GM18508 (cell line): Measurements from ENCODE around the gene CAMK2D.
A peak's percentile ranks its signal among the peaks of the same experiment; 100 is the strongest.
"Not testable (repeated sequence)": the region's sequence is repeated elsewhere in the genome, so short reads cannot be mapped to it uniquely, and the experiment has no call there.

Experiments used
- ATAC-seq: cut with Tn5 transposase; IDR thresholded peaks from one replicate; pipeline ENCODE4 v1.9.1; 2021; ENCODE audit warnings: moderate number of reproducible peaks; ENCODE audit not compliant: insufficient read depth, unreplicated experiment

The CAMK2D gene

GRCh38 chr4:113739197-113739596 lies 22.3 kb downstream of the CAMK2D start:
- ATAC-seq = no peak

DNA sequence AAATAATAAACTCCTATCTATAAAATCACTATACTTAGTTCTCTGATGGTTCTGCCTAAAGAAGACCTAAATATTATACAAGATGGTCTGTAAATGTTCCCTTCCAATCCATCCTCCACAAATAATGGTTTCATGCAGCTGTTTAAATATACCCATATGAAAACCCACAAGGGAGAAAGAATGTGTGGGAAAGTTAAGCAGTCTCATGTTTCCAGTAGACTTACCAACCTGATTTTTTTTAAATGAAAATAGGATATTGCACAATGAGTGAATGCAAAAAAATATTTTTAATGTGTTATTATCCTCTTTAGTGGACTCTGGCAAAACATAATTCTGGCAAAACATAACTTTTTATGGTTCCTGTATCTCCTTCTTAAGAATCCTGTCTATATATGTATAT lies 23.3 kb downstream of the CAMK2D start:
- no peak for ATAC-seq

- ATAC-seq = no peak
These were observed 27.9 kb downstream of the CAMK2D start for GRCh38 chr4:113733685-113734084.

DNA sequence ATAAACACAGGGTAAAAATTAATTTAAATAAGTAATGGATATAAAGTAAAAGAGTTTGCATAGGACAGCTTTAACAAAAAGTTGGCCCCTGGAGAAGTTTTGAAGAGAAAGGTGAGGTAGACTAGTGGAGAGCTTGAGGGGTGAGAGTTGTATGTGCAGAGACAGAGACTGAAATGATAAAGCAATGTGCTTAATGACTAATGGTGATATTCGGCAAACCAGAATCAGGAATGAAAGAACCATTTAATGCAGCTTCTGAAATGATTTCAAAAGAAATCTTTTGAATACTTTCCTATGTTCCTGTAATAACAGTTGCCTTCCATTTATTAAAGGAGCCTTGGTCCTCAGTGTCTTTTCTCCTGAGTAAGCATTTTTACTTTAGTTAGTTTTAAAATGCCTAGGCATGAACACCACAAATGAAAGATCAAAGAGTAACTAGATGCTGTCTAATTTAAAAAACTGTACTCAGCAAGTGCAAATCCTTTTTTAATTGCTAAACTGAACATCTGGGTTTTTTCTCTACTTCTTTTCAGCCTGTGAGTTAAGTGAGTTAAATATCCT lies 28.5 kb downstream of the CAMK2D start:
- no peak for ATAC-seq

DNA sequence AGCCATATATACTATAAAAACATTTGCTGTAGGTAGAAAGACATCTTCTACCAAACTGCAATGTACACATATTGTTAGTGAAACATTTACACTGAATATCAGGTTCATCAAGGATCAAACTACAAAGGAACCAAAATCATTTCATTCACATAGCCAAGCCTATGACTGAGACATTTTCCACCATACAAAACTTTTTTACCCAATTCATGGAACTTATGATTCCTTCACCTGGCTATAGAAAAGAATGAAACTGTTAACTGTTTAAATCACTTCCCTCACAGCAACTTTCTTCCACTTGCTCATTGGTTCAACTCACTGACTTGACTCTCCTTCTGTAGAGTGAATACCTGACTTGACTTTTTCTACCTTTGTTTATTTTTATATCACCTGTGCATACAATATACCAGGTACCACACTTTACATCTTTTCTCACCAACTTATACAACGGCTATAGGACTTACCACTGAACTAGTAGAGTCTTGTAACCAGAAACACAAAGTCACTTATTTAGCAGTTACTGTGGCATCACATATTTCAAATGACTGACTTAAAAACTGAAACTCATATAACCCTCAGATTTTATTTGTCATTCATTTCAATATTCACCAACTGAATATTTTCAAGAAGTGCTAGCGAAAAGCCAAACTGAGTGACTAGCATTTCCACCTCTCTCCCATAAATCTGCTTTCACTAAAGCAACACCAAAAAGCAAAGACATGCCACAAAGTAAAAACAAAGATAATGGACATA lies 30.9 kb downstream of the CAMK2D start:
- ATAC-seq = no peak

DNA sequence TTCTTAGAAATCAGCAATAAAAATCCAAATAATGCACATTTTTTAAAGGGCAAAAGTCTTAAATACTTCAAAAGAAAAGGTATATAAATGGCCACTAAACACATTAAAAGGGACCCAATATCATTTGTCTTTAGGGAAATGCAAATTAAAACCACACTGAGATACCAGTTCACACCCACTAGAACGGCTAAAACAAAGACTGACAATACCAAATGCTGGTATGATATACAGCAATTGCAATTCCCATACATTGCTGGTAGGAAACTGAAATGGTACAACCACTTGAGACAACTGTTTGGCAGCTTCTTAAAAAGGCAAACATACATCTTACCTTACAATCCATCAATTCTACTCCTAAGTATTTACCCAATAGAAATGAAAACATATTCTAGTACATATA lies 33.7 kb downstream of the CAMK2D start:
- ATAC-seq = no peak

GRCh38 chr4:113725963-113726362 lies 35.6 kb downstream of the CAMK2D start:
- ATAC-seq = no peak

- ATAC-seq = no peak
These were observed 43.3 kb downstream of the CAMK2D start for GRCh38 chr4:113718252-113718651.

- no peak for ATAC-seq
These were observed 49.5 kb downstream of the CAMK2D start for GRCh38 chr4:113711883-113712662.

DNA sequence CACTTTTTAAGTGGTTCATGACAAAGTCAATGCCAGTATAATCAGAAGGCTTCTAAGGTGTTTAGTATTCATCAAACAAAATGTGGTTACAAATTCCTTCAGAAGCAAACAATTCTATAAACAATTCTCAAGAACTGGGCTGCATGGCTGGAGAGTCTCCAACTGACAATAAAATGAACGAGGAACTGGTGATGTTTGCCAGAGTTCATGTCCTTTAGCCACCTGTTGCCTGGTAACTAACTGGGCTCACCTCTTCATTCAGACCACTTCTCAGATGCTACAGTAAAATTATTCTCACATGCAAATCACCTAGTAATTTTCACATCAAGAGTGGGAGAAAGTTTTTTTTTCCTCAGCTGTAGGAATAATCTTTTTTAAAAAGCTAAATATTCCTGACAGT lies 53.3 kb downstream of the CAMK2D start:
- no peak for ATAC-seq

DNA sequence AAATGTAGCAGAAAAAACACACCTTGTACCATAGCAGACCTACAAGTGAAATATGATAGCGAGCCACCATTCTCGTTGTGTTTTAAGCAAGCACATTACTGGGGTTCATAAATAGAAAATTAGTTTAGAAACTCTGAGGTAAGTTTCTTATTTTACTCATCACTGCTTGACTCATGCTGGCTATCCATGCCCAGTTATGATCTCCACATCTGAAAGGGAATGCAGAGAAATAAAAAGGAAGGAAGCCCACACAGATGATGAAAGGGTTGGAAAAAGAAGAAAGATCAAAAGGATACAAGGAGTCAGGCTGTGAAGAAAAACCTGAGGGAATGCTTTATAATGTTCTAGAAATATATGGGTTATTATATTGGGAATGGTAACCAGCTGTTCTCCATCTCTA lies 54.5 kb downstream of the CAMK2D start:
- ATAC-seq = no peak

- ATAC-seq = not testable (repeated sequence)
These were observed 56.4 kb downstream of the CAMK2D start for GRCh38 chr4:113705097-113705496.

GRCh38 chr4:113702596-113702995 lies 58.9 kb downstream of the CAMK2D start:
- not testable (repeated sequence) for ATAC-seq

DNA sequence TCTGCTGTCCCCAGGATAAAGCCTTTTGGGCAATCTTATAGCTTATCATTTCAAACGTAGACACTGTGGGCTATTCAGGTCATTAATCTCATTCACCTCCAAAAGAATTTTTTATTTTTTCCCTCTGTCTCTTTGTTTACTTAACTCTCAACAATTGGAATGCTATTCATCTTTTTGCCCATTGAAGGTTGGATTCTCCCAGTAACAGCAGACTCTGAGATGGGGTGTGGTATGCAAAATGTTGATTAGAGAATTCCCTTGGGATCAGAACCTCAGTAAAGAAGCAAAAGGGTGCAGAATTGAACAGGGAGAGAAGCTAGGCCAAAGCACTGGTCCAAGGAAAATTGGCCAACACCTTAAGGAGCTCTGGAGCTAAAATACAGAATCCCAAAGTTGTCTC lies 60.4 kb downstream of the CAMK2D start:
- ATAC-seq = no peak

GRCh38 chr4:113700602-113701150 lies 60.9 kb downstream of the CAMK2D start:
- ATAC-seq = no peak

- ATAC-seq = no peak
These were observed 61.8 kb downstream of the CAMK2D start for GRCh38 chr4:113699772-113700171.

- no peak for ATAC-seq
These were observed 64.1 kb downstream of the CAMK2D start for GRCh38 chr4:113697429-113697828.

GRCh38 chr4:113695328-113696169 lies 66.0 kb downstream of the CAMK2D start:
- no peak for ATAC-seq

DNA sequence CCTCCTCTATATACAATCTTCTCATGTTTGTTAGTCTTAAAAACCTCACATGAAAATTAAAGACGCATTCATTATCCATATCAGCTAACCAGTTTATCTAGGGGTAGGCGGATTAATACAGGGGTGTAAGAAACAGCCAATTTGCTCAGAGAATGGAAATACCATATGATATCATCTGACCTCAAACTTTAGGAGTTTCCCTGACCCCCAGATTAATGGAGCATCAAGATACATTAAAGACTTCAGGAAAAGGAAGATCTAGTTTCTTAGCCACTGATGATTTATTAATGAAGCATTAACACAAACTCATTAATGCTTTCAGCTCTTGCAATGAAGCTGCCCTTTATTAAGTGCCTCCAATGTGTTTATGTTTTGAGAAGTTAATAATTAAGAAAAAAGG lies 67.5 kb downstream of the CAMK2D start:
- ATAC-seq = no peak

DNA sequence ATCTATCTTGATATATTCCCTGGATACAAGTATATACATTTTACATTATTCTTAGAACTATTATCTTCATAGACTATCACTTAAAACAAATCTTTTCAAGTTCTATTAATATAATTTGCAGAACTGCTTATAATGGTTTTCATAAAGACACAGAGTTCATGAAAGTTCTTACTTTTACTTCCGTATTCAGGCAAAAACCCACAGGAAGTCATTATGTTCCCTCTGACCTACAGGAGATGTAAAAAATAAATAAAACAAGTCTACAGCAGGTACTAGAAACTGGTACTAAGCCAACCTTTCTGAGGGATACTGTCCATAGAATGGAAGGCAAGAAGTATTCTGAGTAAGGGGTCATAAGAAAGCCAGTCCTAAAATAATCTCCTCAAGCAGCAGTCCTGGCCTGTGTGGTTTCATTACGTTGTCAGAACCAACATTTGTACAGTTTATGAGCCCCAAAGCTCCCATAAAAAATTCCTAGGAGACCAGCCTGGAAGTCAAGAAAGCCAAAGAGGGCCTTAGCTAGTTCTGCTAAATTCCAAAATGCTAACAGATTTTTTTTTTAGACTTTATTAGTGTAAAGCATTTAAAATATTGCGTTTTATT lies 68.6 kb downstream of the CAMK2D start:
- ATAC-seq = peak; percentile 83
